ENCODE results near the gene ASB8.

The ASB8 gene

DNA sequence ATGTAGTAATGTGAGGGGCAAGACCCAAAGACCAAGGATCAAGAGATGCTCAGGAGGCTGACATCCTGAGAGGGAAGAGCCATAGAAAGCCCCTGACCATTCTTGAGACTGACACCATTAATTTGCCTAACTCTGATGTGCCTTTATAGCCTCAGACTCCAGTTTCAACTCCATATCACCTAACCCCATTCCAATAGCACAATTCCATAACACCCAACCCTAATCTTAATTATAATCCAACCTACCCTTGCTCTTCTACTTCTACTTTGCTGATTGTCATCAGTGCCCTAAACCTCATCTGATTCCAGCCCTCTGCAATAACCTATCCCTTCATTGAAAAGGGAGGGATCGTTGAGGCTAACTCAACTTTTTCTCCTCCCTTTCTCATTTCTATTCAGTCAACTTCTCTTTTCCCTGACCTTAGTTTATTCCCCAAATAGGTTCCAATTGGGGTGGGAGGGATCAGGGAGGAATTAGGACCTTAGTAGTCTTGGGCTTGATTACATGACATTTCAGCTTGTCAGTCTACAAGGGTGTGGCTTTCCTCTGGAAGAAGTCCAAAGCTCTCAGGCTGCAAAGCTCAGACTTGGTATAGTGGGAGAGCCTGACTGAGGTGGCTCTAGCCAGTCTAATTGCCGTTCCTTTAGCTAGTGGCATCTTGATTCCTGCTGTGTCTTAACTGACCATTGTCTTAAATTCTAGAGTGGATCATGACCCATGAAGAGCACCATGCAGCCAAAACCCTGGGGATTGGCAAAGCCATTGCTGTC is 35.1 kb downstream of the ASB8 start:
- no peak overlapping the region for H3K9ac ChIP-seq
- H3K36me3 ChIP-seq (ENCODE audit: insufficient read depth) = peaks cover 12% of the 10 kb centered on the region; the same call in 1 of the 2 replicates
- no peaks in the 10 kb centered on the region for H3K27me3 ChIP-seq (ENCODE audit: insufficient read depth, low read depth)
- H3K79me2 ChIP-seq (ENCODE audit: insufficient read depth, low read depth) = peaks cover 35% of the 10 kb centered on the region
- TF ChIP-seq, protein P1, sequence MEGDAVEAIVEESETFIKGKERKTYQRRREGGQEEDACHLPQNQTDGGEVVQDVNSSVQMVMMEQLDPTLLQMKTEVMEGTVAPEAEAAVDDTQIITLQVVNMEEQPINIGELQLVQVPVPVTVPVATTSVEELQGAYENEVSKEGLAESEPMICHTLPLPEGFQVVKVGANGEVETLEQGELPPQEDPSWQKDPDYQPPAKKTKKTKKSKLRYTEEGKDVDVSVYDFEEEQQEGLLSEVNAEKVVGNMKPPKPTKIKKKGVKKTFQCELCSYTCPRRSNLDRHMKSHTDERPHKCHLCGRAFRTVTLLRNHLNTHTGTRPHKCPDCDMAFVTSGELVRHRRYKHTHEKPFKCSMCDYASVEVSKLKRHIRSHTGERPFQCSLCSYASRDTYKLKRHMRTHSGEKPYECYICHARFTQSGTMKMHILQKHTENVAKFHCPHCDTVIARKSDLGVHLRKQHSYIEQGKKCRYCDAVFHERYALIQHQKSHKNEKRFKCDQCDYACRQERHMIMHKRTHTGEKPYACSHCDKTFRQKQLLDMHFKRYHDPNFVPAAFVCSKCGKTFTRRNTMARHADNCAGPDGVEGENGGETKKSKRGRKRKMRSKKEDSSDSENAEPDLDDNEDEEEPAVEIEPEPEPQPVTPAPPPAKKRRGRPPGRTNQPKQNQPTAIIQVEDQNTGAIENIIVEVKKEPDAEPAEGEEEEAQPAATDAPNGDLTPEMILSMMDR (conservative IDR thresholded peaks at IDR 0.05; ENCODE audit: low read depth, low read length) = no peak
- H3K4me2 ChIP-seq = no peak overlapping the region
- peaks cover 32% of the 10 kb centered on the region for H3K4me1 ChIP-seq (ENCODE audit: low read depth, poor library complexity, severe bottlenecking)
- H4K20me1 ChIP-seq (ENCODE audit: insufficient read depth) = no peaks in the 10 kb centered on the region
- H3K27ac ChIP-seq = no peak overlapping the region
- H2AFZ ChIP-seq (ENCODE audit: low read depth) = no peak overlapping the region
- no peak overlapping the region for H3K4me3 ChIP-seq (IDR thresholded peaks at IDR 0.05; ENCODE audit: insufficient read depth, low read depth, low read length)

DNA sequence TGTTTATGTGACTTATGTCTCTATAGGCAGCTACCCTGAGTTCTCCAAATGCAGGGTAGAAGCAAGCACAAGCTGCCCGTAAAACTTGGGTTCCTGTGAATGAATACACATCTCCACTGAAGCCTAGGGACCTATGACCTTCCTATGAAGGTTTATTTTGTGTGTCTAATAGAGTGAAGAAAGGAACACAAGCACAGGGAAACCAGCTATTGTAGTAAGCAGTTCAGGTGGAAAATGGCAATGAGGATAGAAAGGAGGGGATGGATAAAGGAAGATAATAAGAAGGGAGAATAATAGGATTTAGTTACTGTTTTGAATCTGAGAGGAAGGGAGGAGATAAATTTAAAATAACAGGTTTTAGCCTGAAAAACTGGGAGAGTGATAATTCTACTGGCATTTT is 35.8 kb downstream of the ASB8 start:
- Histone ChIP-seq H3K4me2 (no peak overlapping the region), H3K79me2 (ENCODE audit: insufficient read depth, low read depth) (peaks cover 35% of the 10 kb centered on the region), H3K9ac (no peak overlapping the region), H3K27me3 (ENCODE audit: insufficient read depth, low read depth) (no peaks in the 10 kb centered on the region), H3K36me3 (ENCODE audit: insufficient read depth) (peaks cover 7% of the 10 kb centered on the region; the same call in 1 of the 2 replicates), H3K27ac (no peak overlapping the region), H4K20me1 (ENCODE audit: insufficient read depth) (no peaks in the 10 kb centered on the region), H3K4me3 (IDR thresholded peaks at IDR 0.05; ENCODE audit: insufficient read depth, low read depth, low read length) (no peak overlapping the region), H2AFZ (ENCODE audit: low read depth) (no peak overlapping the region), H3K4me1 (ENCODE audit: low read depth, poor library complexity, severe bottlenecking) (peaks cover 32% of the 10 kb centered on the region)
- TF ChIP-seq, protein P1 (conservative IDR thresholded peaks at IDR 0.05; ENCODE audit: low read depth, low read length) = no peak

DNA sequence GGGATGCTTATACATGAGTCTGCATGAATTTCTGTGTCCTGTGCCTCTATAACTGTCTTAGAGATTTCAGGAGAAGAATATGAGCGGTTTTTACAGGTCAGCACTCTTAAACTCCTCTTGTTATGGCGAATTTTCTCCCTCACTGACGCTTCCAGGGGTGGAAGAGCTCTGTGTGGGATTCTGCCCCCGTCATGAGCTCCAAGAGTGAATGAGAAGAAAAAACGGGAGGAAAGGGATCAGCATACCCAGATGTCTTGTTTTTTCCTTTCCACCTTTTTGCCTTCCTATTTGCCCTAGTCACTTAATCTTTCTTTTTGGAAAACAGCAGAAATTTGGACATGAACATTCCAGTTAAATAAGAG is 37.5 kb downstream of the ASB8 start:
- no peak overlapping the region for H3K4me3 ChIP-seq (IDR thresholded peaks at IDR 0.05; ENCODE audit: insufficient read depth, low read depth, low read length)
- H4K20me1 ChIP-seq (ENCODE audit: insufficient read depth) = no peaks in the 10 kb centered on the region
- H3K27ac ChIP-seq = peak overlapping the region; percentile 68
- H2AFZ ChIP-seq (ENCODE audit: low read depth) = peak overlapping the region; percentile 53
- H3K9ac ChIP-seq = peak overlapping the region; percentile 92
- H3K79me2 ChIP-seq (ENCODE audit: insufficient read depth, low read depth) = peaks cover 31% of the 10 kb centered on the region
- no peaks in the 10 kb centered on the region for H3K27me3 ChIP-seq (ENCODE audit: insufficient read depth, low read depth)
- H3K4me1 ChIP-seq (ENCODE audit: low read depth, poor library complexity, severe bottlenecking) = peaks cover 25% of the 10 kb centered on the region
- peaks cover 7% of the 10 kb centered on the region; the same call in 1 of the 2 replicates for H3K36me3 ChIP-seq (ENCODE audit: insufficient read depth)
- peak overlapping the region; percentile 95 for H3K4me2 ChIP-seq
- TF ChIP-seq, protein P1 (conservative IDR thresholded peaks at IDR 0.05; ENCODE audit: low read depth, low read length) = no peak

DNA sequence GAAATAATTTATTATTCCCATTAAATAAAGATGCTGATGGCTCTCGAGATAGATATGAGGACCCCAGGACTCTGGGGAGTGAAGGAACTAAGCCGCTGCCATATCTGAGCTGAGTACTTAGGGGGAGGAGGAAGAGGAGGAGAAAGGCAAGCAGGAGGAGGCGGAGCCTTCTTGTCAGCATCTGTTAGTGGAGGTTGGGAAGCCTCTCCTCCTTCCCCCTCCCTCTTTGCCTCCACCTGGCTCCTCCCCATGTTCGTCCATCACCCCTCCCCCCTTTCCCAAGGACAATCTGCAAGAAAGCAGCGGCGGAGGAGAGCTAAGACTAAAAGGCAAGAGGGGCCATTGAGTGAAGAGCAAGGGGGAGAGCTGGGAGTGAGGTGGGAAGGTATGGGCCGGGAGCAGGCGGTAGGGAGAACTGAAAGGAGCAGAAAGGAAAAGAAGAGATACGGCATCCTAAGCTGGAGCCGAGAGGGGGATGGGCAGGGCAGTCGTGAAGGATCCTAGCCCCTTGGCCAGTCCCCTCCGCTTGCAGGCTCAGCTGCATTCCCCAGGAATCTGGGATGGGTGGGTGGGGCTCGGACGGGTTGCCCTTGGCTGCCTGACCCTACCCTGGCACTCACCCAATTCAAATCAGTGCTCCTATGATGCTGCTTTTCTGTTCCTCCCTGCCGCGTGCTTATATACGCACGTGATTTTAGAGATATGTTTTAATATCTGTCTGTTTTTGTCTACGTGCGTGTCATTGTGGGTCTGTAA is 38.1 kb downstream of the ASB8 start, which contains the start of gene PFKM:
TSS of gene PFKM (plus strand) at position 287 of the 756 bp plus-strand sequence. CDS start 3,411 bp downstream, outside the sequence.
- peaks cover 7% of the 10 kb centered on the region; the same call in 1 of the 2 replicates for H3K36me3 ChIP-seq (ENCODE audit: insufficient read depth)
- H3K4me3 ChIP-seq (IDR thresholded peaks at IDR 0.05; ENCODE audit: insufficient read depth, low read depth, low read length) = peak within 1 kb of the TSS; percentile 4
- no peaks in the 10 kb centered on the region for H3K27me3 ChIP-seq (ENCODE audit: insufficient read depth, low read depth)
- H3K79me2 ChIP-seq (ENCODE audit: insufficient read depth, low read depth) = peaks cover 31% of the 10 kb centered on the region
- H3K4me1 ChIP-seq (ENCODE audit: low read depth, poor library complexity, severe bottlenecking) = peaks cover 25% of the 10 kb centered on the region
- H3K4me2 ChIP-seq = peak within 1 kb of the TSS; percentile 95
- H3K27ac ChIP-seq = peak within 1 kb of the TSS; percentile 68
- no peaks in the 10 kb centered on the region for H4K20me1 ChIP-seq (ENCODE audit: insufficient read depth)
- TF ChIP-seq, protein P1 (conservative IDR thresholded peaks at IDR 0.05; ENCODE audit: low read depth, low read length) = no peak
- H2AFZ ChIP-seq (ENCODE audit: low read depth) = peak within 1 kb of the TSS; percentile 72
- peak within 1 kb of the TSS; percentile 92 for H3K9ac ChIP-seq
